Gastrocnemius medialis (tissue), 4 donors: ENCODE data around the gene ATXN7L1. TPM values are rescaled to one million over a fixed set of nuclear protein-coding genes. Genes with fewer than 3 reads are reported as not detected.
"Not testable (repeated sequence)": the region's sequence is repeated elsewhere in the genome, so short reads cannot be mapped to it uniquely, and the experiment has no call there.

ENCODE experiments used
- ATAC-seq, 2 donors: fragments of 150-250 bp; one replicate each; pipeline ENCODE4 v1.9.1; 2016
- DNase-seq, 2 donors: peaks; one replicate each; pipeline ENCODE4 v3.0.0-alpha.2; 2019
- H3K27ac ChIP-seq, 4 donors: fragments of 200-600 bp; sonication (generic); 1 replicate in 1 of 4; 2 replicates in 3 of 4; pipeline ENCODE4 v1.5.1; 2016 to 2018; ENCODE audit warnings: mild to moderate bottlenecking in 2 of 4, moderate library complexity in 1 of 4
- H3K27me3 ChIP-seq, 3 donors: fragments of 200-600 bp; sonication (generic) in 2 of 3; 1 replicate in 1 of 3; 2 replicates in 2 of 3; pipeline versions ENCODE4 v1.5.1 to v1.6.0; 2016 to 2019; ENCODE audit warnings: mild to moderate bottlenecking in 1 of 3, moderate library complexity in 1 of 3
- H3K36me3 ChIP-seq, 2 donors: fragments of 200-600 bp; sonication (generic) in 1 of 2; one replicate each; pipeline ENCODE4 v1.5.1; 2017 to 2018
- H3K4me1 ChIP-seq, 2 donors: fragments of 200-600 bp; sonication (generic) in 1 of 2; one replicate each; pipeline ENCODE4 v1.5.1; 2016 to 2017; ENCODE audit warnings: mild to moderate bottlenecking in 2 of 2
- H3K4me3 ChIP-seq, 4 donors: fragments of 200-600 bp; sonication (generic) in 3 of 4; 1 replicate in 1 of 4; 2 replicates in 3 of 4; pipeline ENCODE4 v1.5.1; 2016 to 2019; ENCODE audit warnings: mild to moderate bottlenecking in 2 of 4
- H3K9me3 ChIP-seq, 3 donors: fragments of 200-600 bp; sonication (generic) in 2 of 3; 1 replicate in 1 of 3; 2 replicates in 2 of 3; pipeline ENCODE4 v1.5.1; 2016 to 2019
- CTCF ChIP-seq, 5 experiments: fragments of 450-650 bp in 3 of 5; fragments of 200-600 bp in 2 of 5; sonication (generic) in 2 of 5; IDR thresholded peaks in 4 of 5; conservative IDR thresholded peaks in 1 of 5; 1 replicate in 4 of 5; 2 replicates in 1 of 5; pipeline ENCODE4 v1.5.1; 2016 to 2019; ENCODE audit warnings: antibody characterized with exemption in 5 of 5, mild to moderate bottlenecking in 3 of 5, moderate library complexity in 3 of 5
- POLR2A ChIP-seq, 2 donors: fragments of 450-650 bp; IDR thresholded peaks; one replicate each; pipeline ENCODE4 v1.6.1; 2017; ENCODE audit warnings: antibody characterized with exemption in 2 of 2, mild to moderate bottlenecking in 2 of 2, moderate library complexity in 2 of 2
- in situ Hi-C, 4 donors: fragments of 200-750 bp; cut with MboI; loops; one replicate each; pipeline versions ENCODE4 v1.15.0 to v1.8.0; 2017; ENCODE audit warnings: low sequenced_read_pairs in 4 of 4
- intact Hi-C: fragments of 100-400 bp; cut with DNase I; formaldehyde crosslinking; loops from one replicate; pipeline ENCODE4 v1.15.1; 2023; ENCODE audit warnings: low total_unique reads
- total RNA-seq, 4 donors: library from RNA; depleted of rRNA; stranded (reverse); fragments of >200 nt; gene quantifications; one replicate each; pipeline versions ENCODE4 v1.1.0 to v1.2.3, GENCODE V29; 2016

ATXN7L1 gene
- total RNA-seq, 4 donors from 2014 or later, result 1.6 to 6.6 (median 4.8) TPM

- Histone ChIP-seq H3K4me3 (no peak overlapping the region), H3K36me3 (no peaks in the 10 kb centered on the region), H3K4me1 (no peaks in the 10 kb centered on the region), H3K9me3 (no peaks in the 10 kb centered on the region), H3K27me3 (no peaks in the 10 kb centered on the region), H3K27ac (no peak overlapping the region)
- no peak for DNase-seq
- no peak for TF ChIP-seq CTCF (IDR thresholded peaks at IDR 0.05 in 4 of 5, conservative IDR thresholded peaks at IDR 0.05 in 1 of 5)
- no peak for TF ChIP-seq POLR2A (IDR thresholded peaks at IDR 0.05)
- no peak for ATAC-seq
- in situ Hi-C loops (no loop called here), intact Hi-C loops (no loop called here)
Measured at GRCh38 chr7:105790996-105791395, 85.4 kb downstream of the ATXN7L1 start.

GRCh38 chr7:105790452-105790851 is 85.9 kb downstream of the ATXN7L1 start:
- H3K9me3 ChIP-seq, H3K4me3 ChIP-seq, ATAC-seq, H3K27me3 ChIP-seq, H3K36me3 ChIP-seq, H3K27ac ChIP-seq, in situ Hi-C loops, H3K4me1 ChIP-seq, DNase-seq, intact Hi-C loops: not testable (repeated sequence)

GRCh38 chr7:105788816-105789349 is 87.5 kb downstream of the ATXN7L1 start:
- no peak overlapping the region for H3K4me3 ChIP-seq
- no peak overlapping the region for H3K27ac ChIP-seq
- ATAC-seq (no peak), DNase-seq (no peak)
- TF ChIP-seq CTCF (IDR thresholded peaks at IDR 0.05 in 4 of 5, conservative IDR thresholded peaks at IDR 0.05 in 1 of 5) (no peak), POLR2A (IDR thresholded peaks at IDR 0.05) (no peak)
- H3K27me3 ChIP-seq, result no peaks in the 10 kb centered on the region
- H3K9me3 ChIP-seq, result no peaks in the 10 kb centered on the region
- intact Hi-C loops, result no loop called here
- no peaks in the 10 kb centered on the region for H3K36me3 ChIP-seq
- in situ Hi-C loops, result no loop called here
- no peaks in the 10 kb centered on the region for H3K4me1 ChIP-seq

- no peak for DNase-seq
- no peaks in the 10 kb centered on the region for H3K27me3 ChIP-seq
- H3K4me3 ChIP-seq, result no peak overlapping the region
- ATAC-seq, result no peak
- TF ChIP-seq CTCF (IDR thresholded peaks at IDR 0.05 in 4 of 5, conservative IDR thresholded peaks at IDR 0.05 in 1 of 5), result no peak
- TF ChIP-seq POLR2A (IDR thresholded peaks at IDR 0.05), result no peak
- no peaks in the 10 kb centered on the region for H3K36me3 ChIP-seq
- H3K4me1 ChIP-seq, result no peaks in the 10 kb centered on the region
- no peak overlapping the region for H3K27ac ChIP-seq
- intact Hi-C loops (no loop called here), in situ Hi-C loops (no loop called here)
- H3K9me3 ChIP-seq, result no peaks in the 10 kb centered on the region
Measured at GRCh38 chr7:105788356-105788755, 88.0 kb downstream of the ATXN7L1 start.

- Histone ChIP-seq H3K4me1 (no peaks in the 10 kb centered on the region), H3K4me3 (no peak overlapping the region), H3K9me3 (no peaks in the 10 kb centered on the region), H3K27me3 (no peaks in the 10 kb centered on the region), H3K27ac (no peak overlapping the region), H3K36me3 (no peaks in the 10 kb centered on the region)
- ATAC-seq, result no peak
- intact Hi-C loops (no loop called here), in situ Hi-C loops (no loop called here)
- DNase-seq, result no peak
- TF ChIP-seq CTCF (IDR thresholded peaks at IDR 0.05 in 4 of 5, conservative IDR thresholded peaks at IDR 0.05 in 1 of 5) (no peak), POLR2A (IDR thresholded peaks at IDR 0.05) (no peak)
Measured at GRCh38 chr7:105787793-105788192, 88.6 kb downstream of the ATXN7L1 start.
